Measurements from ENCODE around the gene ARFRP1.
"Not testable (repeated sequence)": the region's sequence is repeated elsewhere in the genome, so short reads cannot be mapped to it uniquely, and the experiment has no call there.

ARFRP1 gene

DNA sequence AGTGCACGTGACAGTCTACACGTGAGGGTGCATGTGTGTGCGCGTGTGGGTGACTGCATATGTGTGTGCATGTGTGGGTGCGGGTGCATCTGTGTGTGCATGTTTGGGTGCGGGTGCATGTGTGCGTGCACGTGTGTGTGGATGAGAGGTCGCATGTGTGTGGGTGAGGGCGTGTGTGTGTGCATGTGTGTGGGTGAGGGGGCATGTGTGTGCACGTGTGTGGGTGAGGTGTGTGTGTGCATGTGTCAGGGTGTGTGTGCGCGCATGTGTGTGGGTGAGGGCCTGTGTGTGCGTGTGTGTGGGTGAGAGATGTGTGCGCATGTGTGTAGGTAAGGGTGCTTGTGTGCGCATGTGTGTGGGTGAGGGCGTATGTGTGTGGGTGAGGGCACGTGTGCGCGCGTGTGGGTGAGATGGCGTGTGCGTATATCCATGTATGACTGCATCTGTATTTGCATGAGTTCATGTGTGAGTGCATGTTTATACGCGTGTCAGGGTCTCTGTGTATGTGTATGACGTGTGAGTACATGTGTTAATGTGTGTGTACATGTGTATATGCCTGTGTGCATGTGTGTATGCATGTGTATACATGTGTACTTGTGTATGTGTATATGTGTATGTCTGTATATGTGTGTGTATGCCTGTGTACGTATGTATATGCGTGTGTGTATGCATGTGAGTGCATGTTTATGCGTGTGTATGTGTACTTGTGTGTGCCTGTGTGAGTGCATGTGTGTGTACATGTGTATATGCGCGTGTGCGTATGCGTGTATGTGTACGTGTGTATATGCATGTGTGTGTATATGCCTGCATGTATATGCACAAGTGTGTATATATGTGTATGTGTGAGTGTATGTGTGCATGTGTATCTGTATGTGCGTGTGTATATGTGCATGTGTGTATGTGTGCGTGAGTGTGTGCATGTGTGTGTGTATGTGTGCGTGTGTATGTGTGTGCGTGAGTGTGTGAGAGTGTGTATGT lies 24.6 kb upstream of the ARFRP1 start:
- no peak for DNase-seq

DNA sequence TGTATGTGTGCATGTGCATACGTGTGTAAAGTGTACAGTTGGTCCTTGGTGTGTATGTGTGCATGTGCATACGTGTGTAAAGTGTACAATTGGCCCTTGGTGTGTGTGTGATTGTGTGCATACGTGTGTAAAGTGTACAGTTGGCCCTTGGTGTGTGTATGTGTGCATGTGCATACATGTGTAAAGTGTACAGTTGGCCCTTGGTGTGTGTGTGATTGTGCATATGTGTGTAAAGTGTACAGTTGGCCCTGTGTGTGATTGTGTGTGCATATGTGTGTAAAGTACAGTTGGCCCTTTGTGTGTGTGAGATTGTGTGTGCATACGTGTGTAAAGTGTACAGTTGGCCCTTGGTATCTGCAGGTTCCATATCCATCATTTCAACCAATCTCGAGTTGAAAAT lies 23.6 kb upstream of the ARFRP1 start:
- no peak for DNase-seq

DNA sequence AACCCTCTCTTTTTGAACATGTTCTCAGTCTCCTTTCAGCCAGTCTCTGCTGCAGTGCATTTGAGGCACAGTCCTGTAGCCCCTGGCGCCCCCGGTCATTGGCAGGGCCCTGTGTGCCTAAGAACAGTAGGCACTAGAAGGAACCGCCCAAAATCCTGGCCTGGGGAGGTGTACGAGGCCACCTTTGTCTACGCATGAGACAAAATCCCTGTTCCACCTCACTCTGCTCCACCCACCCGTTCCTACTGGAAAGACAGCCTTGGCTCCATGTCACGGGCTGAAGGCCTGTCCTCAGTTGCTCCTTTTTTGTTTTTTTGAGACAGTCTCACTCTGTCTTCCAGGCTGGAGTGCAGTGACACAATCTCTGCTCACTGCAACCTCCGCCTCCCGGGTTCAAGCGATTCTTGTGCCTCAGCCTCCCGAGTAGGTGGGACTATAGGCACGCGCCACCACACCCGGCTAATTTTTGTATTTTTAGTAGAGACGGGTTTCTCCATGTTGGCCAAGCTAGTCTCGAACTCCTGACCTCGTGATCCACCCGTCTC lies 22.5 kb upstream of the ARFRP1 start:
- DNase-seq = not testable (repeated sequence)

DNA sequence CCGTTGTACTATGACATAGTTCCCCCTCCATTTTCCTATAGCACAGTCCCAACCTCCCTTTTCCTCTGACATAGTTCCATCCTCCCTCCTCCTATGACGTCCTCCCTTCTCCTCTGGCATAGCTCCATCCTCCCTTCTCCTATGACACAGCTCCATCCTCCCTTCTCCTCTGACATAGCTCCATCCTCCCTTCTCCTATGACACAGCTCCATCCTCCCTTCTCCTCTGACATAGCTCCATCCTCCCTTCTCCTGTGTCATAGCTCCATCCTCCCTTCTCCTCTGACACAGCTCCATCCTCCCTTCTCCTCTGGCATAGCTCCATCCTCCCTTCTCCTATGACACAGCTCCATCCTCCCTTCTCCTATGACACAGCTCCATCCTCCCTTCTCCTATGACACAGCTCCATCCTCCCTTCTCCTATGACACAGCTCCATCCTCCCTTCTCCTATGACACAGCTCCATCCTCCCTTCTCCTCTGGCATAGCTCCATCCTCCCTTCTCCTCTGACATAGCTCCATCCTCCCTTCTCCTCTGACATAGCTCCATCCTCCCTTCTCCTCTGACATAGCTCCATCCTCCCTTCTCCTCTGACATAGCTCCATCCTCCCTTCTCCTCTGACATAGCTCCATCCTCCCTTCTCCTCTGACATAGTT lies 15.3 kb upstream of the ARFRP1 start:
- DNase-seq = not testable (repeated sequence)

DNA sequence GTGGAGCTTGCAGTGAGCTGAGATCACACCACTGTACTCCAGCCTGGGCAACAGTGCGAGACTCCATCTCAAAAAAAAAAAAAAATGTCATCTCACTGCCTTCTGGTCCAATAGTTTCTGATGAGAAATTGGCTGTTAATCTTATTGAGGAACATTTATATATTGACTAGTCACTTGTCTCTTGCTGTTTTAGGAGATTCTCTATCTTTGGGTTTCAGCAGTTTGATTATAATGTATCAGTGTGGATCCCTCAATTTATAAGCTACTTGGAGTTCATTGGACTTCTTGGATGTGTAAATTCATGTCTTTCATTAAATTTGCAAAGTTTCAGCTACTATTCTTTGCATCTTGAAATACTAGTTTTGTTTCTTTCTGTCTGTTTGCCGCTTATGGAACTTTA lies 11.2 kb upstream of the ARFRP1 start:
- no peak for DNase-seq

DNA sequence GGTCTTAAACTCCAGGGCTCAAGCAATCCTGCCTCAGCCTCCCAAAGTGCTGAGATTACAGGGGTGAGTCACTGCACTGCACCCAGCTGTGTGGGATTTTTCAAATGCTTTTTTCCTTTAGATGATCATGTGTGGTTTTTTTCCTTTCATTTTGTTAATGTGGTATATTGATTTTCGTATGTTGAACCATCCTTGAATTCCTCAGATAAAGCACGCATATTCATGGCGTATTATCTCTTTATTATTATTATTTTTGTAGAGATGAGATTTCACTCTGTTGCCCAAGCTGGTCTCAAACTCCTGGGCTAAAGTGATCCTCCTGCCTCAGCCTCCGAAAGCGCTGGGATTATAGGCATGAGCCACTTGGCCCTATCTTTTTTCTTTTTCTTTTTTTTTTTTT lies 7.1 kb upstream of the ARFRP1 start:
- no peak for DNase-seq

DNA sequence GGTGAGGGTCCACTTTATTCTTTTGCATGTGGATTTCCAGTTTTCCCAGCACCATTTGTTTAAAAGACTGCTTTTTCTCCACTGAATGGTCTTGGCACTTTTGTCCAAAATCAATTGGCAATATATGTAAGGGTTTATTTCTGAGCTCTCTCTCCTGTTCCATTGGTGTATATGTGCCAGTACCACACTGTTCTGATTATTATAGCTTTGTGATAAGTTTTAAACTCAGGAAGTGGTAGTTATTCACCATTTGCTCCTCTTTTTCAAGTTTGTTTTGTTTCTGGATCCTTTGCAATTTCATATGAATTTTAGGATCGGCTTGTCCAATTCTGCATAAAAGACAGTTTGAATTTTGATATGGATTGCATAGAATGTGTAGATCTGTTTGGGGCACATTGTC lies 4.4 kb upstream of the ARFRP1 start:
- DNase-seq = no peak

DNA sequence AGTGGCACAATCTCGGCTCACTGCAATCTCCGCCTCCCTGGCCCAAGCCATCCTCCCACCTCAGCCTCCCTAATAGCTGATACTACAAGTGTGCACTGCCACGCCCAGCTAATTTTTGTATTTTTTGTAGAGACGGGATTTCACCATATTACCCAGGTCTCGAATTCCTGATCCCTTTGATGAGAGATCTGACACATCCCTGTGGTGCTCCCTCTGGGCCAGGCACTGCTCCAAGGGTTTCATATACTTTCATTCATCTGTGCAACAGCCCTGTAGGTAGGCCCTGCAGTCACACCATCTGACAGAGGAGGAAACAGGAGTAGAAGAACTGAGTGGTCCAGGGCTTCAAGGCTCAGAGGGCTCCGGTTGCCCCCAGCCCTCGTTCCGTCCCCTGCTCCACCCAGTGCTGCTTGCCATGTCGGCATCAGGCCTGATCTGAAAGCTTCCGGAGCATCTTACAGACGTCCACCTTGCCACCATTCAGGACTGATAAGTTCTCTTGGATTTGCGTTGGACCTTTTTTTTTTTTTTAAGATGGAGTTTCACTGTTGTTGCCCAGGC lies 3.4 kb upstream of the ARFRP1 start:
- DNase-seq = no peak

DNA sequence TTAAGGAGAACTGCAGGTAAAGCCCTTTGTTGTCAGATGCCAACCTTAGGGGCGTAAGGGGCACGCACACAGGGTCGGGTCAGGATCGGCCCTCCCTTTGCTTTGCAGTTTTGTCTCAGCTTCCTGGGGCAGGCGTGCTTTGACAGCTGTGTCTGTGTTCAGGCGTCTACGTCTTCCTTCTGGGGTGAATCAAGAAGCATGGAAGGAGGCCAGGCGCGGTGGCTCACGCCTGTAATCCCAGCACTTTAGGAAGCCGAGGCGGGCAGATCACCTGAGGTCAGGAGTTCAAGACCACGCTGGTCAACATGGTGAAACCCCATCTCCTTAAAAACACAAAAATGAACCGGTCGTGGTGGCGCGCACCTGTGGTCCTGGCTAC lies 1.4 kb upstream of the ARFRP1 start:
- no peak for DNase-seq

DNA sequence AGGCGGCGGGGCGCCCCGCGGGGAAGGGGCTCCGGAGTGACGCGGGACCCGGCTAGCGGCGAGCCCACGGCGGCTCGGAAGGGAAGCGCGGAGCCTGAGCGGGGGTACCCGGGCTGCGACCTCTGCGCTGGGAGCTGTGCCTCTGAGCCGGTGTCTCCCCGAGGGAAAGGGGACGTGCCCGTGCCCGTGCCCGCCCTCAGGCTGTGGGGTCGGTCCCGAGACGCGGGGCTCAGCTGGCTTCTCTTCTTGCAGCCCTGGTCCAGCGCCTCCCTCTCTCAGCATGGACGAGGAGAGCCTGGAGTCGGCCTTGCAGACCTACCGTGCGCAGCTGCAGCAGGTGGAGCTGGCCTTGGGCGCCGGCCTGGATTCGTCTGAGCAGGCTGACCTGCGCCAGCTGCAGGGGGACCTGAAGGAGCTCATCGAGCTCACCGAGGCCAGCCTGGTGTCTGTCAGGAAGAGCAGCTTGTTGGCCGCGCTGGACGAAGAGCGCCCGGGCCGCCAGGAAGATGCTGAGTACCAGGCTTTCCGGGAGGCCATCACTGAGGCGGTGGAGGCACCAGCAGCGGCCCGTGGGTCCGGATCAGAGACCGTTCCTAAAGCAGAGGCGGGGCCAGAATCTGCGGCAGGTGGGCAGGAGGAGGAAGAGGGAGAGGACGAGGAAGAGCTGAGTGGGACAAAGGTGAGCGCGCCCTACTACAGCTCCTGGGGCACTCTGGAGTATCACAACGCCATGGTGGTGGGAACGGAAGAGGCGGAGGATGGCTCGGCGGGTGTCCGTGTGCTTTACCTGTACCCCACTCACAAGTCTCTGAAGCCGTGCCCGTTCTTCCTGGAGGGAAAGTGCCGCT lies 749 bp upstream of the ARFRP1 start:
- DNase-seq = no peak

DNA sequence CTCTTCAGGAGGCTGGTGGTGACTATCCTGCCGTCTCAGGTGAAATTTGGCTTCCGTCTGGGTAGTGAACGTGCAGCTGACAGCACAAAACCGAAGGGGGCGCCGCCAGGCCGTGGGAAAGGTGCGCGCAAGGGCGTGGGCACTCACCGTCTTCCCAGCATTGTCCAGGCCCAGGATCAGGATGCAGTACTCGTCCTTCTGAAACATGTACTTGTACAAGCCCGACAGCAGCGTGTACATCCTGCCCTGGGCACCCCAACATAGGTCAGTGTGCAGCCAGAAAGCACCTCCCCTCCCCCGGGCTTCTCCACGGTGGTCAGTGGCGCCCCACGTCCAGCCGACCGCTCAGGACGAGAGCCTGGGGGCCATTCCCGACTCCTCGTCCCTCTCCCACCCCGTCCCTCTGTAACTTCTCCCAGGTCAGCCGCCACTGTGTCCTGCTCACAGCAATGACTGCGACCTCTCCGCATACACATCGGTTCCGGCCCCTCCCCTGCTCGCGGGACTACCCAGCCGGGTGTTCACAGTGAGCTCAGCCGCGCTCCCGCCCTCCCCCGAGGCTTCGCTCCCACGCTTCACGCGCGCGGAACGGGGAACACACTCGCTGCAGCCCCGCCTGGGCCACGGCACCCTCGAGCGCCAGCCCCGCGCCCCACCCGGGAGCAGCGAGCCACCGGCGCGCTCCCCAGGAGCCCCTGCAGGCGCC lies 771 bp downstream of the ARFRP1 start:
- DNase-seq = peak; percentile 38

DNA sequence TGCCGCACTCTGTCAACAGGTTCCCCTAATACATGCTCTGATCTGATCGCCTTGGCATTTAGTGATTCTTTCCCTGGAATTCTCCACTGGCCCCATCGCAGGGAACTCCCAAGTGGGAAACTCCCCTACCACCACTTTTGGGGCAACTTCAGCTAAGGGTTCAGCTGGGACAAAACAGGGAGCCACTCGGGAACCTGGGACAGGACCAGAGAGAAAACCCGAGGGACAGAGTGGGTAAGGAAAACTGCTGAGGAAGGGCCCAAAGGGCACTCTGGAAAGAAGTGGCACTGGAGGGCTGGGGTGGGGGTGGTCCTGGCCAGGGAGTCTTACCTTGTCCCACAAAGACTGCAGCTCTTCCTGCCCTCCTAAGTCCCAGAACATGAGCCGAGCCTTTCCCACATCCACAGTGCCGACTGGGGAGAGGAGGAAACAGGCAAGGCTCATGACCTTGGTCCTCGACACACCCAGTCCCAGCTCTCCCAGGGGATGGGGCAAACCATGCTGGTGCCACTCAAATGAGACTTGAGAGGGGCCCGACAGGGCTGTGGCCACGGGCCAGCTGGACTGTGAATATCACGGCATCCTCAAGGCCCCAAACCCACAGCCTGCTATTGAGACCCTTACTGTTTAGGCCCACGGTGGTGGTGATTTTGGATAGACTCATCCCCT lies 1.6 kb downstream of the ARFRP1 start:
- DNase-seq = no peak

DNA sequence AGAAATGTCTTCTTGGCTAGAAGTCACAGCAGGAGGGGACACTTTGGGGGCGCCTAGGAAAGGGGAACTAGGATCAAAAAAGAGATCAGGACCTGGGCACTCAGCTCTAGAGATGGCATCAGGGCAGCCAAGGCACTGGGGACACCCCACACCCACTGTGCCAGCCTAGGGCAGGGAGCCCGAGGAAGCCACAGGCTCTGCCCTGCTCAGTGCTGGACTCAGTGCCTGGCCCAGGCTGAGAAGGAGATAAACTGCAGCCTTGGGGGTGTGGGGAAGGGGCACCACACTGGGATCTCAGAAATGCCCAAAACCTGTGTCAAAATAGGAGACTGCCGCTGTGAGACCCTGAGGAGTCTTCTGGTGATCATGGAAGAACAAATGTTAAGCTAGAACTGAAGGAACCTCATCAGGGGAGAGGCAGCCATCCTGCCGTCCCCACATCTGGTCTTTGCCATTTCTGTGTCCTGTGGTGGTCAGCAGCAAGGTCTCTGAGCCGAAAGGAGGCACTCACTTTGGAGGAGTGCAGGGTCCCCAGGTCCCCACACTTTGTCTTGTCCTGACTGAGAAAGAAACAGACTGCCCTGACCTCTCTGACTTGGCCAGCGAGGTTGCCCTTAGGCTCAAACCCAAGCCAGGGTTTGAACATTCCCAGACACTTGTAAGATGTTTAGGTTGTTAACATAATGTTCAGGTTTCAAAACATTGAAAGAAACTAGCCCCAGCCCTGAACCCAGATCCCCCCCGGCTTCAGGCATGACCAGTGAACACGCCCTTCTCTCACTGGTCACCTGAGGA lies 2.3 kb downstream of the ARFRP1 start:
- DNase-seq = no peak

DNA sequence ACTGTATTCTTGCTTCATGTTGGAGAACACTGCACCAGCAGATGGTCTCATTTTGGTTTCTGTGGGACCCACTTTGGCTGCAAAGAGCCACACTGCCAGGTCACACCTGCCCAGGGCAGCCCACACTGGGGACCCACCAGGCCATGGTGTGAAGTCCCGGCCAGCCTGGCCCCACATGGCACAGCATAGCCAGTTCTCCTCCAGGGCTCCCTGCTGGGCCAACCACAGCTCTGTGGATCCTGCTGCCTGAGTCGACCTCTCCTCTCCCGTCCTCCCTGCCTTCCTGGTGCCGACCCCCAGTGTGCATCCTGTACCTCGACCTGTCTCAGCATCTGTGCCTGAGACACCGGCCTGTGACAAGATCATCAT lies 3.0 kb downstream of the ARFRP1 start:
- DNase-seq = no peak

DNA sequence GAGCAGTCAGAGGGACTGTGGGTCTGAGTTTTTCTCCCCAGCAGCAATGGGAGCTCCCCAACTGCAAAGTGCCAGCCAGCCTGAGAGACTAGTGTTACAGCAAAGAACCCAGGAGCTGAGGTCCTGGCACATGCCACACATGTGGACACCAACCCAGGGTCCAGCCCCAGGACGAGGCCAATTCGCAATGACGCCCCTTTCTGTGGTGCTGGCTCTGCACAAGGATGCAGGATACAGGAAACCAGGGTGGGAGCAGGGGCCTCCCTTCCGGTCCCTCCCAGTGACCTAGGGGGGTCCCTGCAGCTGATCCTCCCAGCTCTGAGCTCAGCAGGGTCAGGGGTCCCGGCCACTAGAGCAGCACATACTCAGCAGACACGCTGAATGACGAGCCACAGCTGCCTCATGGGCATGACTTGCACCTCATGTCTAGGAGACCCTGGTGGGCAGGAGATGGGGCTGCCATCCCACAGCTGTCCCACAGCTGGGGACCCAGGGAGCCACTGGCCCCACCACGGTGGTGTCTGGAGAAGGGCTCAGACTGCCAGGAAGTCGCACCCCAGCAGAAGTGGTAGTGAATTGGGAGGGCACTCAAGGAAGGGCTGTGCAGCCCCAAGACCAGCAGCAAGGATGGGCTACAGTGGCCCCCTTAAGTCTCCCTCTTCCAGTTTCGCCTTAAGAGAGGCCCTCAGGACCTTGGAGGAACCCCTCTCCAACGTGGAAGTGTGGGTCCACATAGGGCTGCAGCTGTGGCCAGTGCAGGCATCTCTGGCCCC lies 3.6 kb downstream of the ARFRP1 start:
- no peak for DNase-seq

DNA sequence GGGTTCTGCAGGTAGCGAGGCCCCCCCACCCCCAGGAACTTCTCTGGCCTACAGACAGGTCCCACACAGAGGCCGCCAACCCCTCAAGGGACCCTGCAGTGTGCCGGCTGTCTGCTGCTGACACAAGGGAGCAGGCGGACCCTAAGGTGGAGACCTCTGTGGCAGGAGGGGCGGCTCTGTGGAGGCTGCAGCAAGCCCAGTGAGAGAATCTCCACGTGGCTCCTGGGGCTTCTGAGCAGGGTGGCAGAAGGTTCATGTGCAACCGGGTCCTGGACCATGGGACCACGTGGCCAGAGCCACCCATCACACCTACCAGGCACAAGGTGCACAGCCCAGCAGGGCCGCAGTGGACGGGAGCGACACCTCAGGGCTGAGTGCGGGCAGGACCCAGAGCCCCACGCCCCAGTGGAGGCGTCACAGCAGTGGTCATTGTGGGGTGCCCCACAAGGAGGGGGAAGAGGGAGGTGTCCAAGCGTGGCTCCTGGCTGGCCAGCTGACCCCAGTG lies 4.3 kb downstream of the ARFRP1 start:
- no peak for DNase-seq

DNA sequence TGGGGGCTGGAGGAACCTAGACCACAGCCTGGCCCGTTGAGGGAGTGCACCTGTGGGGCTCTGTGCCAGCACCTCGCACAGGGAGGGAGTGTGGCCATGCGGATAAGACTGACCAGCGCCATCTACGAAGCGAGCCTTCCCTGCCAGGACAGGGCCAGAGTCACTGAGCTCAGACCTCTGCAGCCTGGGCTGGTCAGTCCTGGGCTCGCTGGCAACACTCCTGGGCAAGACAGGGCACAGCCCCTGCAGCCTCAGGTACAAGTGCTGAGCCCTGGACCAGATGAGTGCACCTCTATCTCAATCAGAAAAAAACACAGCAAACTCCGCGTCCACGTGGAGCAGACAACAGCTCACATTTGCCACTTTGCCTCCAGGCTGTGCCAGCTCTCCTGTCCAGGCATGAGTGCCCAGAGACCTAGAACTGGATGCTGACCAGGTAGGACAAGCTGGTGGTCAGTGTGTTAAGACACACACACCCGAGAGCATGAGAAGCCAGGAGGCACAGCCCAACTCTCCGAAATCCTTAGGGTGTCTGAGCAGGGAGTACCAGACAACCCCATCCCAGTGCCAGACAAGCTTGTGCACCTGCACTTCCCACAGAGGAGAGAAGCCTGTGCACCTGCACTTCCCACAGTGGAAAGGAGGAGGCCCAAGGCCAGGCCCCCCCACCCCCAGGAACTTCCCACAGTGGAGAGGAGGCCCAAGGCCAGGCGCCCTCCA lies 4.9 kb downstream of the ARFRP1 start:
- no peak for DNase-seq

DNA sequence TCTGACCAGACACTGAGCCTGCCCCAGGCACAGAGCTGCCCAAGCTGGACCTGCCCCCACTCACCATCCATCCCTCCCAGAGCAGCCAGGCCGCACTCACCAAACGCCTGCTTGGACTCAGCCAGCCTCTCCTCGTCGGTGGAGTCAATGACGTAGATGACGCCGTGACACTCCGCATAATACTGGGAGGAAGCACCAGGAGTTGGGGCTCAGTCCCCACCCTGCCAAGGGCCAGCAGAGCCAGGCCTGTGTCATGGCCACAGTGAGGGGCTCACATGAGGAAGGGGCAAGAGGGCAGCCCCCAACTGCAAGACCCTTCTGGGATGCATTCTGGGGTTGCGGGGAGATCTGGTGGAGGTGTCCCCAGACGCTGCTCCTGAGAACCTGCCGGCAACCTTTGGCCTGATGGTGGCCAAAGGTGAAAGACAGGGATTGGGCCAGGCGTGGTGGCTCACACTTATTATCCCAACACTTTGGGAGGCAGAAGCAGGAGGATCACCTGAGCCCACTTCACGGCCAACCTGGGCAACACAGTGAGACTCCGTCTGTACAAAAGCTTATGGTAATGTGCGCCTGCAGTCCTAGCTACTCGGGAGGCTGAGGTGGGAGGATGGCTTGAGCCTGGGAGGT lies 5.6 kb downstream of the ARFRP1 start:
- no peak for DNase-seq
